Measurements from ENCODE around the gene EOLA1.
"Not testable (repeated sequence)": the region's sequence is repeated elsewhere in the genome, so short reads cannot be mapped to it uniquely, and the experiment has no call there.

Gene EOLA1

DNA sequence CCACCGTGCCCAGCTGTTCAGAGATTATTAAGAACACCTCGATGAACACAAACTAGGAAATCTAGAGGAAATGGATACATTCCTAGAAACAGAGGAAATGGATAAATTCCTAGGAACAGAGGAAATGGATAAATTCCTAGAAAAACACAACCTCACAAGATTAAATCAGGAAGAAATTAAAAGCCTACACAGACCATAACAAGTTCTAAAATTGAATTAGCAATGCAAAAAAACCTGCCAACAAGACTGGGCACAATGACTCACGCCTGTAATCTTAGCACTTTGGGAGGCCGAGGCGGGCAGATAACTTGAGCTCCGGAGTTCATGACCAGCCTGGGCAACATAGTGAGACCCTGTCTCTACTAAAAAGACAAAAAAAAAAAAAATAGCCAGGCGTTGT, 22.6 kb upstream of the EOLA1 start:
- no peaks in the 10 kb centered on the region for H3K27me3 Mint-ChIP-seq
- H3K4me1 Mint-ChIP-seq, result peaks cover 63% of the 10 kb centered on the region
- ATAC-seq (replicated peaks; ENCODE audit: extremely low read depth, poor library complexity, severe bottlenecking), result no peak

DNA sequence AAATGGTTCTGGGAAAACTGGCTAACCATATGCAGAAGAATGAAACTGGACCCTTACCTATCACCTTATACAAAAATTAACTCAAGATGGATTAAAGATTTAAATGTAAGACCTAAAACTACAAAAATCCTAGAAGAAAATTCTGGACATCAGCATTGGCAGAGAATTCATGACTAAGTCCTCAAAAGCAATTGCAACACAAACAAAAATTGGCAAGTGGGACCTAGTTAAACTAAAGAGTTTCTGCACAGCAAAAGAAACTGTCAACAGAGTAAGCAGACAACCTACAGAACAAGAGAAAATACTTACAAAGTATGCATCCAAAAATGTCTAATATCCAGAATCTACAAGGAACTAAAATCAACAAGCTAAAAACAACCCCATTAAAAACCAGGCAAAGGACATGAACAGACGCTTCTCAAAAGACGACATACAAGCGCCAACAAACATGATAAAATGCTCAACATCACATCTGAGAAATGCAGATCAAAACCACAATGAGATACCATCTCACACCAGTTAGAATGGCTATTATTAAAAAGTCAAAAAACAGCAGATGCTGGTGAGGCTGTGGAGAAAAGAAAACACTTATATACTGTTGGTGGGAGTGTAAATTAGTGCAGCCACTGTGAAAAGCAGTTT, 20.1 kb upstream of the EOLA1 start:
- peaks cover 15% of the 10 kb centered on the region for H3K36me3 Mint-ChIP-seq (ENCODE audit: insufficient read depth)
- peak overlapping the region; percentile 94 for H3K27ac Mint-ChIP-seq (ENCODE audit: low read depth)
- DNase-seq (ENCODE audit: low spot score in 2 of 2); H3K9me3 Mint-ChIP-seq; H3K27me3 Mint-ChIP-seq; ATAC-seq (replicated peaks; ENCODE audit: extremely low read depth, poor library complexity, severe bottlenecking): not testable (repeated sequence)
- peak overlapping the region; percentile 65 for H3K4me3 Mint-ChIP-seq
- peaks cover 48% of the 10 kb centered on the region for H3K4me1 Mint-ChIP-seq

More for the DNA sequence above, 22.6 kb upstream of the EOLA1 start:
- H3K4me3 Mint-ChIP-seq, result no peak overlapping the region
- no peaks in the 10 kb centered on the region for H3K9me3 Mint-ChIP-seq
- H3K36me3 Mint-ChIP-seq (ENCODE audit: insufficient read depth), result peaks cover 20% of the 10 kb centered on the region
- no peak overlapping the region for H3K27ac Mint-ChIP-seq (ENCODE audit: low read depth)
- DNase-seq (ENCODE audit: low spot score in 2 of 2), result no peak

- H3K4me1 Mint-ChIP-seq, result peaks cover 42% of the 10 kb centered on the region
- H3K4me3 Mint-ChIP-seq, result peak overlapping the region; percentile 65
- H3K9me3 Mint-ChIP-seq, result no peaks in the 10 kb centered on the region
- H3K27ac Mint-ChIP-seq (ENCODE audit: low read depth), result peak overlapping the region; percentile 94
- no peak for DNase-seq (ENCODE audit: low spot score in 2 of 2)
- no peak for ATAC-seq (replicated peaks; ENCODE audit: extremely low read depth, poor library complexity, severe bottlenecking)
- no peaks in the 10 kb centered on the region for H3K27me3 Mint-ChIP-seq
- peaks cover 18% of the 10 kb centered on the region for H3K36me3 Mint-ChIP-seq (ENCODE audit: insufficient read depth)
These were observed 19.4 kb upstream of the EOLA1 start for GRCh38 chrX:149521438-149521837.

DNA sequence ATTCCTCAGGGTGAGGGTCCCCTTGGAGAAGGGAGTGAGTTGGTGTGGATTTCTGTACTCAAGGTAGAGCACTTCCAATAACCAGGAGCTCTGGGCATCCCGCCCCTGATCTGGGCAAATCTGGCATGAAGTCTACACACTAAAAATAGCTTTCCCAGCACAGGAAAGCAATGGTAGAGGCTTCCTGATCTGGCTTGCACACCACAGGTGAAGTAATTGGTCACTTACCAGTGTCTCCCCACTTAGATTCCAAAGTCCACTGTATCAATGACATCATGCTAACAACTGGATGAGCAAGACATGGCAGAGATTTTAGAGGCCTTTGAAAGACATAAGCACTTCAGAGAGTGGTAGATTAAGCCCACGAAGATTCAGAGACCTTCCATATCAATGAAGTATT, 17.9 kb upstream of the EOLA1 start:
- peaks cover 29% of the 10 kb centered on the region for H3K4me1 Mint-ChIP-seq

GRCh38 chrX:149525389-149525788, 15.4 kb upstream of the EOLA1 start:
- not testable (repeated sequence) for H3K9me3 Mint-ChIP-seq, H3K27me3 Mint-ChIP-seq
- ATAC-seq (replicated peaks; ENCODE audit: extremely low read depth, poor library complexity, severe bottlenecking) (peak; percentile 84), DNase-seq (ENCODE audit: low spot score in 2 of 2) (peak in 1 of 2 donors; percentile 70)
- Mint-ChIP-seq H3K4me1 (peaks cover 27% of the 10 kb centered on the region), H3K27ac (ENCODE audit: low read depth) (peak overlapping the region; percentile 96), H3K4me3 (peak overlapping the region; percentile 60), H3K36me3 (ENCODE audit: insufficient read depth) (peaks cover 17% of the 10 kb centered on the region)

More for the DNA sequence above, 17.9 kb upstream of the EOLA1 start:
- no peak overlapping the region for H3K4me3 Mint-ChIP-seq
- peak overlapping the region; percentile 94 for H3K27ac Mint-ChIP-seq (ENCODE audit: low read depth)
- no peaks in the 10 kb centered on the region for H3K27me3 Mint-ChIP-seq
- H3K36me3 Mint-ChIP-seq (ENCODE audit: insufficient read depth), result peaks cover 20% of the 10 kb centered on the region
- ATAC-seq (replicated peaks; ENCODE audit: extremely low read depth, poor library complexity, severe bottlenecking) (no peak), DNase-seq (ENCODE audit: low spot score in 2 of 2) (no peak)
- H3K9me3 Mint-ChIP-seq, result no peaks in the 10 kb centered on the region

- peak overlapping the region; percentile 60 for H3K4me3 Mint-ChIP-seq
- peaks cover 15% of the 10 kb centered on the region for H3K36me3 Mint-ChIP-seq (ENCODE audit: insufficient read depth)
- ATAC-seq (replicated peaks; ENCODE audit: extremely low read depth, poor library complexity, severe bottlenecking) (peak; percentile 49), DNase-seq (ENCODE audit: low spot score in 2 of 2) (peak in 1 of 2 donors; percentile 53)
- H3K27ac Mint-ChIP-seq (ENCODE audit: low read depth), result peak overlapping the region; percentile 96
- not testable (repeated sequence) for H3K27me3 Mint-ChIP-seq, H3K9me3 Mint-ChIP-seq
- peaks cover 21% of the 10 kb centered on the region for H3K4me1 Mint-ChIP-seq
These were observed 14.9 kb upstream of the EOLA1 start for GRCh38 chrX:149525903-149526302.

- H3K4me3 Mint-ChIP-seq, result peak overlapping the region; percentile 60
- DNase-seq (ENCODE audit: low spot score in 2 of 2); H3K9me3 Mint-ChIP-seq; ATAC-seq (replicated peaks; ENCODE audit: extremely low read depth, poor library complexity, severe bottlenecking); H3K27me3 Mint-ChIP-seq; H3K36me3 Mint-ChIP-seq (ENCODE audit: insufficient read depth): not testable (repeated sequence)
- H3K4me1 Mint-ChIP-seq, result peaks cover 16% of the 10 kb centered on the region
- H3K27ac Mint-ChIP-seq (ENCODE audit: low read depth), result peak overlapping the region; percentile 96
These were observed 14.3 kb upstream of the EOLA1 start for GRCh38 chrX:149526318-149527033.

GRCh38 chrX:149527705-149528104, 13.1 kb upstream of the EOLA1 start:
- no peak for ATAC-seq (replicated peaks; ENCODE audit: extremely low read depth, poor library complexity, severe bottlenecking)
- peak overlapping the region; percentile 62 for H3K27ac Mint-ChIP-seq (ENCODE audit: low read depth)
- H3K9me3 Mint-ChIP-seq, result no peaks in the 10 kb centered on the region
- DNase-seq (ENCODE audit: low spot score in 2 of 2), result peak in 1 of 2 donors; percentile 42
- H3K27me3 Mint-ChIP-seq, result no peaks in the 10 kb centered on the region
- peaks cover 5% of the 10 kb centered on the region for H3K4me1 Mint-ChIP-seq
- peak overlapping the region; percentile 18 for H3K4me3 Mint-ChIP-seq
- peaks cover 13% of the 10 kb centered on the region for H3K36me3 Mint-ChIP-seq (ENCODE audit: insufficient read depth)

DNA sequence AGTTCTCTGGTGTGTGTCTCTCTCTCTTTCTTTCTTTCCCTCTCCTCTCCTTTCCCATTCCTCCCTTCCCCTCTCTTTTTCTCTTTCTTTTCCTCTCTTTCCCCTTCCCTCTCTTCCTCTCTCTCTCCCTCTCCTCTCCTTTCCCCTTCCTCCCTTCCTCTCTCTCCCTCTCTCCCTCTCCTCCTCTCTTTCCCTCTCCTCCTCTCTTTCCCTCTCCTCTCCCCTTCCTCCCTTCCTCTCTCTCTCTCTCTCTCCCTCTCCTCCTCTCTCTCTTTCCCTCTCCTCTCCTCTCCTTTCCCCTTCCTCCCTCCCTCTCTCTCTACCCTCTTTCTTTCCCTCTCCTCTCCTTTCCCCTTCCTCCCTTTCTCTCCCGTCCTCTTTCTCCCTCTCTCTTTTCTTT, 12.4 kb upstream of the EOLA1 start:
- Mint-ChIP-seq H3K27ac (ENCODE audit: low read depth) (peak overlapping the region; percentile 62), H3K27me3 (no peaks in the 10 kb centered on the region), H3K9me3 (no peaks in the 10 kb centered on the region), H3K4me3 (no peak overlapping the region), H3K36me3 (ENCODE audit: insufficient read depth) (peaks cover 13% of the 10 kb centered on the region), H3K4me1 (peaks cover 5% of the 10 kb centered on the region)
- ATAC-seq (replicated peaks; ENCODE audit: extremely low read depth, poor library complexity, severe bottlenecking), result no peak
- DNase-seq (ENCODE audit: low spot score in 2 of 2), result no peak

DNA sequence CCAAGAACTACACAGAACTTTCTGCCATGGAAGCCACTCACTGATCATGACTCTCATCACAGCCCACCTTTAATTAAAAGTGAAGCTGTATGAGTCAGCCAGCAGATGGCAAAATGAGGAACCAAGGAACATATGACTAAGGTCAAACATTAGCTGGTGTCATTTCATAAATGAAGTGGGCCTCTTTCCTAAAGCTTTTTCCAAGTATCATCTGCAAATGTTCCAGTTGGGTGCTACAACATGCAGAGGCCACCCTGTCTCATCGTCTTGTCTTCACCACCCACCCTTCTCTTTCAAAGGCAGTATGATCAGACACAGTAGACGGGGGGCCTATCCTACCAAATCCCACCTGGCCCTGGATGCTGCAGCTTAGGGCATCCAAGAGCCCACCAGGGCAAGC, 9.2 kb upstream of the EOLA1 start:
- H3K4me1 Mint-ChIP-seq, result peaks cover 5% of the 10 kb centered on the region
- peaks cover 14% of the 10 kb centered on the region for H3K36me3 Mint-ChIP-seq (ENCODE audit: insufficient read depth)
- no peaks in the 10 kb centered on the region for H3K9me3 Mint-ChIP-seq
- no peak overlapping the region for H3K4me3 Mint-ChIP-seq
- ATAC-seq (replicated peaks; ENCODE audit: extremely low read depth, poor library complexity, severe bottlenecking) (no peak), DNase-seq (ENCODE audit: low spot score in 2 of 2) (no peak)
- peak overlapping the region; percentile 8 for H3K27ac Mint-ChIP-seq (ENCODE audit: low read depth)
- H3K27me3 Mint-ChIP-seq, result no peaks in the 10 kb centered on the region

DNA sequence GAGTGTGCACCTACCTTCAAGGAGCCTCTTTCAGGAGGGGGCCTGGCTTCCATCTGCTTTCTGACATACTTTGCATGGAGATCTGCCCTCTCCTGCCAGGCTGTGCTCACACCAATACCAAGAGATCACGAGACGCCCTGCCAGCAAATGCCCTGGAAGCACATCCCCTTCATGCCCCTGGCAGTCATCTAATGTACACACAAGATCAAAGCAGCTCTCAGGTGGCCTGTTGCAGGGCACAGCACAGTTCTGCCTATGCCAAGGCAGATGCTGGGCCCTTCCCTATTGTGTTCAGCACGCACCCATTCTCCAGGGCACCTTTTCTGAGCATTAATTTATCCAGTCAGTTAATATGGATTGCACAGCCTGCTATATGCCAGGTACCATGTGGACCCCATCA, 7.9 kb upstream of the EOLA1 start:
- ATAC-seq (replicated peaks; ENCODE audit: extremely low read depth, poor library complexity, severe bottlenecking); H3K4me1 Mint-ChIP-seq; H3K4me3 Mint-ChIP-seq; H3K27me3 Mint-ChIP-seq; H3K27ac Mint-ChIP-seq (ENCODE audit: low read depth); DNase-seq (ENCODE audit: low spot score in 2 of 2); H3K9me3 Mint-ChIP-seq: not testable (repeated sequence)
- peaks cover 12% of the 10 kb centered on the region for H3K36me3 Mint-ChIP-seq (ENCODE audit: insufficient read depth)

DNA sequence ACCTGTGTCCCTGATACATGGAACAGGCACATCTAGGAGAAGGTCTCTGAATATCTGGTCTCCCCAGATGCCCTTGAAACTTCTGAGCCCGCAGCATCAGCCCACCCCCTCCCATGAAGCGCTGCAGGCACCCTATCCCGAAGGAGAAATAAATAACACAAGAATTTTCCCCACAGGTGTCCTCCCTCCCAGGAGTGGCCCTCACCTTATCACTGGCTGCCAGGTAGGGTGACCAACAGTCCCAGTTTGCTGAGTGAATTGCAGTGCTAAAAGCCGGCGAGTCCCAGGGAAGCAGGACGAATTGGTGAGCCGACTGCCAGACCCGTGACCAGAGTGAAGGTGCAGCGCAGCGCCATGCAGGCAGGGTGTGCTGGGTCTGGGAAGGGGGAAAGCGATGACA, 6.8 kb upstream of the EOLA1 start:
- DNase-seq (ENCODE audit: low spot score in 2 of 2); H3K4me1 Mint-ChIP-seq: not testable (repeated sequence)

More for the DNA sequence above, 6.8 kb upstream of the EOLA1 start:
- H3K36me3 Mint-ChIP-seq (ENCODE audit: insufficient read depth), result peaks cover 12% of the 10 kb centered on the region
- not testable (repeated sequence) for H3K4me3 Mint-ChIP-seq; ATAC-seq (replicated peaks; ENCODE audit: extremely low read depth, poor library complexity, severe bottlenecking); H3K27me3 Mint-ChIP-seq; H3K27ac Mint-ChIP-seq (ENCODE audit: low read depth); H3K9me3 Mint-ChIP-seq
